Endothelial cell of umbilical vein (primary cell): ENCODE measurements around the gene PTGR3. TPM values are rescaled to one million over a fixed set of nuclear protein-coding genes. Genes with fewer than 3 reads are reported as not detected.
A peak's percentile ranks its signal among the peaks of the same experiment; 100 is the strongest.

Experiments used
- BruUV-seq: library from RNA; stranded (reverse); fragments of 400-500 nt; replicated peaks from 2 replicates; lab custom pipeline; 2021; lab: Mats Ljungman, UMichigan
- CTCF ChIA-PET: fragments of 300-600, 350-600 bp; sonication (Branson Sonifier 250); formaldehyde crosslinking; loops from one replicate; lab custom pipeline; 2021; ENCODE audit warnings: antibody characterized with exemption, inconsistent platforms; lab: Charles Lee
- POLR2A ChIA-PET: fragments of 300-600, 350-600 bp; sonication (Branson Sonifier 250); formaldehyde crosslinking; loops from one replicate; lab custom pipeline; 2021; ENCODE audit warnings: antibody characterized with exemption, inconsistent platforms; lab: Charles Lee
- DNase-seq: peaks from one replicate; pipeline ENCODE4 v3.0.0-alpha.2; 2011; ENCODE audit warnings: low read depth, low spot score
- FAIRE-seq: peaks from 2 replicates; lab custom pipeline; 2011; peaks lifted over from hg19 to GRCh38; lab: Jason Lieb, UNC
- H2AFZ ChIP-seq: 2 replicates; pipeline ENCODE4 v1.6.0; 2012; ENCODE audit warnings: low read depth, low read length, control low read depth, inconsistent platforms
- H3K27ac ChIP-seq: 2 replicates; pipeline ENCODE4 v1.5.1; 2011; ENCODE audit warnings: low read depth, mild to moderate bottlenecking, control low read depth, low read length, moderate library complexity; ENCODE audit not compliant: insufficient read depth
- H3K27me3 ChIP-seq, 2 experiments: 2 replicates each; pipeline versions ENCODE4 v1.6.0 to v1.6.1; 2011; ENCODE audit warnings: low read length in 2 of 2, mixed read lengths in 1 of 2; ENCODE audit not compliant: control insufficient read depth in 2 of 2, insufficient read depth in 2 of 2
- H3K36me3 ChIP-seq, 2 experiments: 2 replicates in 1 of 2; 3 replicates in 1 of 2; pipeline ENCODE4 v1.5.1; 2011; ENCODE audit warnings: low read length in 2 of 2, mild to moderate bottlenecking in 1 of 2, moderate library complexity in 1 of 2; ENCODE audit not compliant: control insufficient read depth in 2 of 2, insufficient read depth in 2 of 2; ENCODE audit errors: extremely low read depth in 1 of 2
- H3K4me1 ChIP-seq: 3 replicates; pipeline ENCODE4 v1.5.1; 2011; ENCODE audit warnings: mild to moderate bottlenecking, low read length; ENCODE audit not compliant: control insufficient read depth, insufficient read depth; ENCODE audit errors: extremely low read depth
- H3K4me2 ChIP-seq: 2 replicates; pipeline ENCODE4 v1.6.1; 2011; ENCODE audit warnings: low read length, control low read depth, mixed read lengths; ENCODE audit not compliant: insufficient read depth
- H3K4me3 ChIP-seq, 3 experiments: fragments of 200-600 bp in 1 of 3; sonication (generic), shearing (Covaris generic) in 1 of 3; replicated peaks in 1 of 3; 2 replicates each; pipeline ENCODE4 v1.5.1; 2011 to 2016; ENCODE audit warnings: control low read depth in 3 of 3, low read length in 3 of 3, mild to moderate bottlenecking in 2 of 3, inconsistent platforms in 1 of 3, low read depth in 1 of 3, moderate library complexity in 1 of 3; ENCODE audit not compliant: insufficient read depth in 1 of 3
- H3K79me2 ChIP-seq: 2 replicates; pipeline ENCODE4 v1.6.0; 2012; ENCODE audit warnings: low read length, inconsistent platforms; ENCODE audit not compliant: control insufficient read depth, insufficient read depth
- H3K9ac ChIP-seq: replicated peaks from 2 replicates; pipeline ENCODE3; 2011; ENCODE audit warnings: low read length, control low read depth; ENCODE audit not compliant: insufficient read depth; ENCODE audit errors: extremely low read depth
- H3K9me1 ChIP-seq: replicated peaks from 3 replicates; pipeline ENCODE4 v1.6.0; 2011; ENCODE audit warnings: mild to moderate bottlenecking, low read length; ENCODE audit not compliant: control insufficient read depth, insufficient read depth; ENCODE audit errors: extremely low read depth
- H3K9me3 ChIP-seq: replicated peaks from 2 replicates; pipeline ENCODE4 v1.5.1; 2012; ENCODE audit warnings: low read length, inconsistent platforms; ENCODE audit not compliant: control insufficient read depth, insufficient read depth
- H4K20me1 ChIP-seq: replicated peaks from 2 replicates; pipeline ENCODE3; 2011; ENCODE audit warnings: mild to moderate bottlenecking, low read length; ENCODE audit not compliant: control insufficient read depth, insufficient read depth; ENCODE audit errors: extremely low read depth
- CTCF ChIP-seq, 2 donors: IDR thresholded peaks; 1 replicate in 1 of 2; 2 replicates in 1 of 2; pipeline ENCODE4 v1.5.1; 2011; ENCODE audit warnings: low read length in 2 of 2, mild to moderate bottlenecking in 2 of 2, moderate library complexity in 2 of 2, control low read depth in 1 of 2, inconsistent platforms in 1 of 2, low read depth in 1 of 2; ENCODE audit not compliant: insufficient read depth in 1 of 2; ENCODE audit errors: extremely low read depth in 1 of 2
- EZH2 ChIP-seq: IDR thresholded peaks from 2 replicates; pipeline ENCODE4 v1.6.1; 2012; ENCODE audit warnings: borderline replicate concordance, low read depth, mild to moderate bottlenecking, moderate library complexity, low read length, inconsistent platforms; ENCODE audit not compliant: severe bottlenecking
- FOS ChIP-seq: IDR thresholded peaks from 2 replicates; pipeline ENCODE4 v1.6.1; 2011; ENCODE audit warnings: mild to moderate bottlenecking, low read length, moderate library complexity, borderline replicate concordance; ENCODE audit not compliant: insufficient read depth
- GATA2 ChIP-seq: IDR thresholded peaks from 2 replicates; pipeline ENCODE4 v1.7.0; 2011; ENCODE audit warnings: low read depth, mild to moderate bottlenecking, moderate library complexity, mixed read lengths, low read length; ENCODE audit not compliant: insufficient read length, insufficient read depth
- JUN ChIP-seq: IDR thresholded peaks from 2 replicates; pipeline ENCODE4 v1.6.1; 2011; ENCODE audit warnings: borderline replicate concordance, low read depth; ENCODE audit not compliant: insufficient read length, insufficient read depth
- MYC ChIP-seq: IDR thresholded peaks from one replicate; pipeline ENCODE4 v1.6.1; 2011; ENCODE audit warnings: mild to moderate bottlenecking, low read depth, low read length
- POLR2A ChIP-seq: IDR thresholded peaks from 2 replicates; pipeline ENCODE4 v1.6.1; 2012; ENCODE audit warnings: low read depth, mild to moderate bottlenecking, control low read depth, low read length
- POLR2AphosphoS5 ChIP-seq: IDR thresholded peaks from 2 replicates; pipeline ENCODE4 v1.6.1; 2012; ENCODE audit warnings: low read depth, mild to moderate bottlenecking, control low read depth, low read length, moderate library complexity; ENCODE audit not compliant: insufficient read depth
- dilution Hi-C: fragments of 300-500 bp; cut with MboI; formaldehyde crosslinking; loops from one replicate; pipeline ENCODE4 v1.15.0; 2019; ENCODE audit warnings: low sequenced_read_pairs; ENCODE audit not compliant: extremely low pct_ligation_motif_present
- intact Hi-C: fragments of 100-400 bp; cut with micrococcal nuclease; formaldehyde crosslinking; loops from one replicate; pipeline ENCODE4 v1.10.0; 2022
- polyA plus RNA-seq, 4 experiments: library from polyadenylated mRNA; depleted of rRNA in 3 of 4; stranded (reverse) in 3 of 4; unstranded in 1 of 4; fragments of >200 nt; gene quantifications; 2 replicates each; pipeline versions ENCODE4 v1.2.1 to v1.2.3, GENCODE V29; 2011 to 2012; ENCODE audit warnings: missing spikeins in 1 of 4
- total RNA-seq: library from RNA; stranded (reverse); gene quantifications from 2 replicates; pipeline ENCODE4 v1.2.3, GENCODE V29; 2021

PTGR3 gene
- total and polyA plus RNA-seq, 2 donors (not counting 3 experiments of a cell fraction or from before 2014, with no cell fraction given), result 13.9 to 21.9 TPM

- Histone ChIP-seq H3K27me3 (no peaks in the 10 kb centered on the region), H3K27ac (peak overlapping the region; percentile 84), H3K9me1 (no peaks in the 10 kb centered on the region), H2AFZ (peak overlapping the region; percentile 75), H3K9ac (peak overlapping the region; percentile 86), H3K4me3 (peak overlapping the region; percentile 46 to 97 (median 83)), H3K79me2 (peaks cover 38% of the 10 kb centered on the region), H3K4me2 (peak overlapping the region; percentile 96), H3K9me3 (no peaks in the 10 kb centered on the region), H3K4me1 (peaks cover 49% of the 10 kb centered on the region), H4K20me1 (no peaks in the 10 kb centered on the region), H3K36me3 (no peaks in the 10 kb centered on the region)
- no TSS peak for BruUV-seq
- FAIRE-seq (no peak), DNase-seq (no peak)
- CTCF ChIA-PET, result interaction anchor here (1.0 to 1.5 kb wide), 2 partner anchors 269 to 557 kb away, joined by 3 to 5 read pairs; no protein-coding TSS in a partner anchor
- intact Hi-C loops, result loop anchor here (1.0 to 10.0 kb wide), 12 partner anchors 20 to 1285 kb away; partner anchors contain the start of genes CNDP2, ZNF407 and ZNF516
- TF ChIP-seq JUN, result no peak
- no peak for TF ChIP-seq CTCF (IDR thresholded peaks at IDR 0.05; ENCODE audit: extremely low read depth in 1 of 2, insufficient read depth in 1 of 2, low read depth in 1 of 2, low read length in 2 of 2)
- TF ChIP-seq EZH2, result no peak
- TF ChIP-seq POLR2AphosphoS5, result no peak
- no peak for TF ChIP-seq FOS
- TF ChIP-seq GATA2, result no peak
- no peak for TF ChIP-seq POLR2A
- TF ChIP-seq MYC, result no peak
- POLR2A ChIA-PET, result interaction anchor here (1.7 kb wide), 1 partner anchor 71 kb away, joined by 6 read pairs; no protein-coding TSS in a partner anchor
- dilution Hi-C loops, result no loop called here
Measured at GRCh38 chr18:75209951-75210258, 966 bp upstream of the PTGR3 start.
